ENCODE measurements around the gene BORA.

GRCh38 chr13:72781451-72782439, 54.0 kb downstream of the BORA start, which contains the start of the genes DIS3 and PIBF1:
- TF ChIP-seq CTCF (IDR thresholded peaks at IDR 0.05; ENCODE audit: insufficient read depth, low read length) (no peak), POLR2AphosphoS5 (IDR thresholded peaks at IDR 0.05; ENCODE audit: low read depth) (peak; percentile 88), GABPA (IDR thresholded peaks at IDR 0.05; ENCODE audit: low read depth) (peak; percentile 97), SPI1 (IDR thresholded peaks at IDR 0.05; ENCODE audit: borderline replicate concordance, low read depth) (peak; percentile 36; the same call in 1 of the 2 replicates)
- TF ChIP-seq, protein P1, sequence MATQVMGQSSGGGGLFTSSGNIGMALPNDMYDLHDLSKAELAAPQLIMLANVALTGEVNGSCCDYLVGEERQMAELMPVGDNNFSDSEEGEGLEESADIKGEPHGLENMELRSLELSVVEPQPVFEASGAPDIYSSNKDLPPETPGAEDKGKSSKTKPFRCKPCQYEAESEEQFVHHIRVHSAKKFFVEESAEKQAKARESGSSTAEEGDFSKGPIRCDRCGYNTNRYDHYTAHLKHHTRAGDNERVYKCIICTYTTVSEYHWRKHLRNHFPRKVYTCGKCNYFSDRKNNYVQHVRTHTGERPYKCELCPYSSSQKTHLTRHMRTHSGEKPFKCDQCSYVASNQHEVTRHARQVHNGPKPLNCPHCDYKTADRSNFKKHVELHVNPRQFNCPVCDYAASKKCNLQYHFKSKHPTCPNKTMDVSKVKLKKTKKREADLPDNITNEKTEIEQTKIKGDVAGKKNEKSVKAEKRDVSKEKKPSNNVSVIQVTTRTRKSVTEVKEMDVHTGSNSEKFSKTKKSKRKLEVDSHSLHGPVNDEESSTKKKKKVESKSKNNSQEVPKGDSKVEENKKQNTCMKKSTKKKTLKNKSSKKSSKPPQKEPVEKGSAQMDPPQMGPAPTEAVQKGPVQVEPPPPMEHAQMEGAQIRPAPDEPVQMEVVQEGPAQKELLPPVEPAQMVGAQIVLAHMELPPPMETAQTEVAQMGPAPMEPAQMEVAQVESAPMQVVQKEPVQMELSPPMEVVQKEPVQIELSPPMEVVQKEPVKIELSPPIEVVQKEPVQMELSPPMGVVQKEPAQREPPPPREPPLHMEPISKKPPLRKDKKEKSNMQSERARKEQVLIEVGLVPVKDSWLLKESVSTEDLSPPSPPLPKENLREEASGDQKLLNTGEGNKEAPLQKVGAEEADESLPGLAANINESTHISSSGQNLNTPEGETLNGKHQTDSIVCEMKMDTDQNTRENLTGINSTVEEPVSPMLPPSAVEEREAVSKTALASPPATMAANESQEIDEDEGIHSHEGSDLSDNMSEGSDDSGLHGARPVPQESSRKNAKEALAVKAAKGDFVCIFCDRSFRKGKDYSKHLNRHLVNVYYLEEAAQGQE (IDR thresholded peaks at IDR 0.05; ENCODE audit: insufficient replicate concordance, low read depth), result peak; percentile 49
